Activated CD4-positive, alpha-beta T cell treated with anti-CD3 and anti-CD28 coated beads, Interleukin-2, Interleukin-4, amounts not matched to agents 100 ng/mL and 50 ng/mL, durations not matched to agents 16 hours and 8 hours (primary cell): Measurements from ENCODE around the gene GSTK1.

Experiments
- DNase-seq: peaks from one replicate; pipeline ENCODE4 v3.0.0-alpha.2; 2020; ENCODE audit warnings: low spot score

The GSTK1 gene

GRCh38 chr7:143300959-143301935 lies 38.0 kb downstream of the GSTK1 start:
- no peak for DNase-seq

DNA sequence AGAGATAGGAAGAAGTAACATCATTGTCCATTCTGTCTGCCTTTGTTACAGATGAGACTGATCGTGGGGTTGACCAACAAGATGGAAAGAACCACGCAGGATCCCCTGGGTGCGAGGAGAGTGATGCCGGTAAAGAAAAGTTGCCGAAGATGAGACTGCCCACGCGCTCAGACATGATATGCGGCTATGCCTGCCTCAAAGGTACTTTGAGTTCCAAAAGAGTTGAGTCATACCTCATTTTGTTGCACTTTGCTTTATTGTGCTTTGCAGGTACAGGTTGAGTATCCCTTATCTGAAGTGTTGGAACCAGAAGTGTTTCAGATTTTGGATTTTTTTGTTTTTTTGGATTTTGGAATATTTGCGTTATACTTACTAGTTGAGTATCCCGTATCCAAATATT lies 40.5 kb downstream of the GSTK1 start:
- DNase-seq = no peak

- no peak for DNase-seq
Observed at GRCh38 chr7:143304938-143305337, 41.7 kb downstream of the GSTK1 start.

DNA sequence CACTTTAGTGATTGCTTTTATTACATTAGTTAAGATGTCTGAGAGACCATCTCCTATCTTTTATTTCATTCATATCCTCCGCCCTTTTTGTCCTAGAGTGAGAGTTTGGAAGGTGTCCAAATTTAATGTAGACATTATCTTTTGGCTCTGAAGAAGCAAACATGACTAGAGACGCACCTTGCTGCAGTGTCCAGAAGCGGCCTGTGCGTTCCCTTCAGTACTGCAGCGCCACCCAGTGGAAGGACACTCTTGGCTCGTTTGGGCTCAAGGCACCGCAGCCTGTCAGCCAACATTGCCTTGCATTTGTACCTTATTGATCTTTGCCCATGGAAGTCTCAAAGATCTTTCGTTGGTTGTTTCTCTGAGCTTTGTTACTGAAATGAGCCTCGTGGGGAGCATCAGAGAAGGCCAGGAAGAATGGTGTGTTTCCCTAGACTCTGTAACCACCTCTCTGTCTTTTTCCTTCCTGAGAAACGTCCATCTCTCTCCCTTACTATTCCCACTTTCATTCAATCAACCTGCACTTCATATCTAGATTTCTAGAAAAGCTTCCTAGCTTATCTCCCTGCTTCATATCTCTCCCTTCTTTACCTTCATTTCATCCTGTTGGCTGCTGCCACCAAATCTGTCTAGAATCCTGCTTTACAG lies 42.3 kb downstream of the GSTK1 start:
- DNase-seq = peak; percentile 66

DNA sequence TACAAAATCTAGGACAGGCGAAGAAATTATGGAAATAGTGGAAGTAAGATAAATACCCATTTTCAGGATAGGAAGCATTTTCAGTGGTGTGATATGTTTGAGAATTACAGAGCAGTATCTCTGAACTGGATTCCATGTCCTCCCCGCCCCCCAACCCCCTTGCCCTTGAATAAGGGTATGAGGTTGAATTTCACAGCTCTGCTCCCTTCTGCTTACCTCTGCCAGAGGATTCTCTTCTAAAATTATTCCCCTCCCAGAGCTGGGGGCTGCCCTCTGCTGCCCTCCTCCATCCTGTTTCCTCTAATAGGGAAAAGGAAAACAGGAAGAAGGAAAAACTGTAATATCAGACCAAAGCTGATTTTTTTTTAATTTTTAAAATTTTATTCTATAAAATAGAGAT lies 45.4 kb downstream of the GSTK1 start:
- no peak for DNase-seq

DNA sequence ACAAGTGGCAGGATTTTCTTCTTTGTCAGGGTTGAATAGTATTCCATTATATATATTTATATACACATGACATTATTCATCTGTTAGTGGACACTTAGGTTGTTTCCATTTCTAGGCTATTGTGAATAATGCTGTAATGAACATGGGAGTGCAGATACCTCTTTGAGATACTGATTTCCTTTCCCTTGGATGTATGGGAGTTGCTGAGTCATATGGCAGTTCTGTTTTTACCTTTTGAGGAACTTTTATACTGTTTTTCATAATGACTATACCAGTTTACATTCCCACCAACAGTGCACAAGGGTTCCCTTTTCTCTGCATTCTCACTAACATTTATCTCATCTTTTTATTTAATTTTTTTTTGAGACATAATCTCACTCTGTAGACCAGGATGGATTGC lies 50.9 kb downstream of the GSTK1 start:
- no peak for DNase-seq

DNA sequence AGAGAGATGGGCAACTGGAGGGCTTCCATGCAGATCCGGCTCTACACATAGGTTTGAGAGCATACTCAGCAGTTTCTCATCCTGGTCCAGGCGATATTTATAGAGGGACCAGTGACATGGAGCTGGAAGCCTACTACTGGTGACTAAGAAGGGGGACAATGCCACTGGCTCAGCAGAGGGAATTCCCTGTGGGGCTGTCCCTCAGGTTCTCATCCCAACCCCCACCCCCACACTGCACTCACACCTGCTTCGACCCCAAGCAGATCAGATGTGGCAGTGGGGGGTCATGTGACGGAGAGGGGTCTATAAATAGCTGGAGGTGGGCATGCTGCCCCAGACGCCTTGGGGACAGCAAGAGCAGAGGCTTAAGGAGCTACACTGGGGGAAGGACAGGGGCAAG lies 52.5 kb downstream of the GSTK1 start, which contains the start of gene CLCN1:
Gene CLCN1 (plus strand): TSS at position 336 of the 400 bp plus-strand sequence. CDS start 102 bp downstream, outside the sequence.
- DNase-seq = no peak

GRCh38 chr7:143316492-143316891 lies 53.3 kb downstream of the GSTK1 start:
- DNase-seq = no peak

DNA sequence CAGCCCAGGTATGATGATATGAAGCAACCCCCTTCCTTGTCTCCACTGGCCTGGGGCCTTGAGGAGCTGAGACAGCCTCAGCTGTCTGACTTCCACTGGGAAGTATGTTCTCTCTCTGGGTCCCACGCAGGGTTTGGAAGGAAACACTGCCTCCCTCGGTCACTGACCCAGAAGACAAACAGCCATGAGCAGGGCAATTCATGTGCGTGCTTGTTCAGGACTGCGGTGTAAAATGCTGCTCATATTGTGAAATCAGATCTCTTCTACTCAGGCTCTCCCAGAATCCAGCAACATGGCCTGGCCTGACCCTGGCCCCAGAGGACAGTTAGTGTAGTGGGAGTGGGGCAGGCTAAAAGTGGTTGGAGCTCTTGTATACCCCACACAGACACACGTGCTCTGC lies 55.4 kb downstream of the GSTK1 start:
- no peak for DNase-seq
